ENCODE results near the gene SPEG. TPM values are rescaled to one million over a fixed set of nuclear protein-coding genes. Genes with fewer than 3 reads are reported as not detected.

The SPEG gene
- total RNA-seq, 1 experiment from 2014 or later = 25.3 TPM

DNA sequence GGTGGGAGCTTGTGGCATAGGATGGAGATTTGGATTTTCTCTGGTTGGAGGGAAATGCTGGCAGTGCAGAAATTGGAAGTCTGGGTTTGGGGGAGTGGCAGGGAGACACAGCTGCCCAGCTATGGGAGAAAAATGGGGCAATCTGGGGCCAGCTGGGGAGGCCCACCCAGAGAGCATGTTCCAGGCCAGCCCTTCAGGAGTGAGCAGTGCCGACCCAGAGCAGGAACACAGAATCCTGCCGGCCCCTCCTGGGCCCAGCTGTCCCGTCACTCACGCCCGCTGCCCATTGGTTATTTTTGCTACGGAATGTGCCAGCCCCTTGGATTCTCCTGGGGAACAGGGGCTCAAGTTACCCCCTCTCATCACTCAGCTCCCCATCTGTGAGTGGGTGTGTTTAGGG is 4.9 kb downstream of the SPEG start:
- Histone ChIP-seq H3K36me3 (replicated peaks; ENCODE audit: control insufficient read depth, insufficient read depth, low read length) (no peaks in the 10 kb centered on the region), H3K27me3 (ENCODE audit: control insufficient read depth, insufficient read depth, low read length) (peaks cover 23% of the 10 kb centered on the region), H3K4me3 (ENCODE audit: insufficient read depth, low read depth, low read length) (no peak overlapping the region)
- DNase-seq = no peak

DNA sequence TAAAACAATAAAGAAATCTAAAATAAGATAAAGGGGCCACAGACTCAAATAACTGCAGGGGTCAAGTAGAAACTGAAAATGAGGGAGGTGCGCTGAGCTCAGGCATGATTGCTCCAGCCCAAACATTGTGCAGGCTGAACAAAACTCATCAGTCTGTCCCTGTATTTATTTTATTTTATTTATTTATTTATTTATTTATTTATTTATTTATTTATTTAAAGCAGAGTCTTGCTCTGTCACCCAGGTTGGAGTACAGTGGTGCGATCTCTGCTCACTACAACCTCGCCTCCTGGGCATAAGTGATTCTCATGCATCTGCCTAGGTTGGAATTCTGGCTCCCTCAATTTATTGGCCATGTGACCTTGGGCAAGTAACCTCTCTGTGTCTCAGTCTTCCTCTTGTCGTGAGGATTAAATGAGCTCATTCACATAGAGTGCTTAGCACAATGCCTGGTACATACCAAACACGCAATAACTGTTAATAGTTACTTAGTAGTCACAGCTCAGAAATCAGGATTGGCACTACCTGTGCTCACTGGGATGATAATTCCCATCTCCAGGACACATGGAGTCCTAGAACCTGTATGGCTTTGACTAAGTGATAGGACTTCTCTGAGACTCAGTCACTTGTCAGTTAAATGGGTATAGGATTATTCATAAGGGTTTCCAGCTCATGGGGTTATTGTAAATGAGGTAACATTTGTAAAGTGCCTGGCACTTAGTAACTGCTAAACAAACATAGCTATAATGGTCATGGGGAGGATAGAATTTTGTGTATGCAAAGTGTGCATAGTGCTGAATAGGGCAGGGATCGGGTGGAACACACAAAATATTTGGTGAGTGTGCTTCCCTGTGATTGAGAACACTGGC is 6.0 kb downstream of the SPEG start:
- Histone ChIP-seq H3K36me3 (replicated peaks; ENCODE audit: control insufficient read depth, insufficient read depth, low read length) (no peaks in the 10 kb centered on the region), H3K4me3 (ENCODE audit: insufficient read depth, low read depth, low read length) (no peak overlapping the region), H3K27me3 (ENCODE audit: control insufficient read depth, insufficient read depth, low read length) (peaks cover 13% of the 10 kb centered on the region)
- no peak for DNase-seq

DNA sequence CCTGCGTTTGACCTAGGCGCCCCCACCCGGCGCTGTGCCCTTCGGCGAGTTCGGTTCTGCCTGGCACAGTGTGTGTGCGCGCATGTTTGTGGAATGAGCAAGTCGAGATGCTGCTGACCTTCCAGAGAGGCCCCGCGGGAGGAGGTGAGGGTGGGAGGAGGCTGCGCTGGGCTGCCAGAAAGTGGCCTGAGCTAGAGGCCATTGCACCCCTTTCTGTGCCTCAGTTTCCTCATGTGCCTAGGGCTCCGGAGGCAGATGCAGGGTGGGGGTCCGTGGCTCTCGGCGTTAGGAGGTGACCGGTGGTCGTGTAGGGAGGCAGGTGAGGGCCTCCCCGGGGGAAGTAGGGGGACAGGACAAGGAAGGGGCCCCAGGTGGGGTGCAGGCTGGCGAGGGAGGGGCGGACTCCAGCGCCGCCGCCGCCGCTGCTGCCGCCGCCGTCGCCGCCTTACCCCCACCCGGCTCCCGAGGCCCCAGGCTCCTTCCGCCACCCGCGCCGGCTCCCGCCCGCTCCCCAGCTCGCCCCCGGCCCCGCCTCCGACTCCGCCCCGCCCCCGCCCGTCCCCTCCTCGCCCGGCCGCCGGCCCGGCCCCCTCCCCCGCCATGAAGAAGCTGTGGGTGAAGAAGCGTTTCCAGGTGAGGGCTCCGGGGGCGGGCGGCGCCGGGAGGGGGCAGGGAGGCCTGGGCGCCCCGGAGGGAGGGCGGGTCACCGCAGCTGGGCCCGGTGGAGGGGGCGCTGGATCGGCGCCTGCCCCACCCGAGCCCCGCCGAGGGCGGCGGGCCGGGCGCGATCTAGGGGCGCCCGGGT is 7.0 kb downstream of the SPEG start:
- DNase-seq = peak; percentile 100
- Histone ChIP-seq H3K36me3 (replicated peaks; ENCODE audit: control insufficient read depth, insufficient read depth, low read length) (no peaks in the 10 kb centered on the region), H3K4me3 (ENCODE audit: insufficient read depth, low read depth, low read length) (peak overlapping the region; percentile 61), H3K27me3 (ENCODE audit: control insufficient read depth, insufficient read depth, low read length) (peaks cover 10% of the 10 kb centered on the region)

DNA sequence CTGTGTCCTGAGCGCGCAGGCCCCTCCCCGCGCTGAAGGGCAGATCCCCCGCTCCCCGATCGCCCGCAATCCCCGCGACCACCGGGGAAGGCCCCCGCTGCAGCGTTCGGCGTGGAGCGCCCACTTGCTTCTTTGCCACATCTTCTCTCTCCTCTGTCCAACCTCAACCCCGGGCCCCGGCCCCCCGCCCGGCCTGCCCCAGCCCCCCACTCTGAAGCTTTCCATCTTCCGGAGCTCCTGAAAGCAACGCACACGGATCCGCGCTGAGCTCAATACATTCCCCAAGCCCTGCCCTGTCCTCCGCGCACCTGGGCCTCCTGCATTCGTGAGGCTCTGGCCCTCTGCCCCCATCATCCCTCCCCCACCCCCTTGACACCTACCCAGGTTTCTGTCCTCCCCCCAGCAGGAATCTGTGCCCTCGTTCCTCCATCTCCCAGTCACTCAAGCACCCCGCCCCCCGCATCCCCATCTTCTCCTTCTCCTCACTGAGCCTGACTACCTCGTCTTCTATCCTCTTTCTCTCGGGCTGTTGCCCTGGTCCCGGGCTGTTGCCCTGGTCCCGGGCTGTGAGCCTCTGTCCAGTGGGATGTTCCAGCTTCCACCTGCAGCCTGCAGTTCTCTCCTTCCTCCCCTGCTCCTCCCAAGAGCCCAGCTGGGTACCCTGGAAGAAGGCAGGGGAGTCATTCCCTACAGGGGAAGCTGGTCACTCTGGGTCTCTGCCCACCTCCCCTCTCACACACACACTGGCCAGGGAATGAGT is 7.8 kb downstream of the SPEG start:
- peaks cover 13% of the 10 kb centered on the region for H3K27me3 ChIP-seq (ENCODE audit: control insufficient read depth, insufficient read depth, low read length)
- peak overlapping the region; percentile 61 for H3K4me3 ChIP-seq (ENCODE audit: insufficient read depth, low read depth, low read length)
- H3K36me3 ChIP-seq (replicated peaks; ENCODE audit: control insufficient read depth, insufficient read depth, low read length) = no peaks in the 10 kb centered on the region
- peak; percentile 87 for DNase-seq

DNA sequence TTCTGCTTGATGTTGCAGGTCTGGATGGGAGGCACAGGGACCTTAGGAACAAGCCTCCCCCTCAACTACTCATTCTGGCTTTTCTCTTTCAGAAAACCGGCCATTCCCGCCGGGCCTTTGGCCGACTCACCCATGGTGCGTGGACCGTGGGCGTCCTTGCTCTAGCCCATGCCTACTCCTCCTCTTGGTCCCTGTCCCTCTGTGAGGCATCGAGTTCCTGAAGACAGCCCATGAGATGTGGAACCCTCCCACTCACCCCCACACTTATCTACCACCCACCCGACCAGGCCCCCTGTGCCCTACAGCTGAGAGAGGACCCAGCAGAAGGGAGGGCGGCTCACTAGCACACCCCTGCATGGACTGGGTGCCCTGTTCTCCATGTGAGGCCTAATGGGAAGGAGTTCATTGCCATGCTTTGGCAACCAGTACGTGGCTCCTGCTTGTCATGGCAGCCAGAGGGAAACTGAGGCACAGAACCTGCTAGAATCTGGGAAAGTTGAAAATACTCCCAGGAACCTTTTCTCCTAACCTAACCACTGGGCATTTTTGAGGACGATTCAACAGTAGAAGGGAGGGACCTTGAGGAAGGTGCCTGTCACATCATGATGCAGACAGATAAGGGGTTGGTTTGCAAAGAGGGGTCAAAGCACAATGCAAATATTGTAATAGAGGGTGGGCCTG is 8.5 kb downstream of the SPEG start:
- Histone ChIP-seq H3K27me3 (ENCODE audit: control insufficient read depth, insufficient read depth, low read length) (peaks cover 15% of the 10 kb centered on the region), H3K36me3 (replicated peaks; ENCODE audit: control insufficient read depth, insufficient read depth, low read length) (no peaks in the 10 kb centered on the region), H3K4me3 (ENCODE audit: insufficient read depth, low read depth, low read length) (no peak overlapping the region)
- no peak for DNase-seq

DNA sequence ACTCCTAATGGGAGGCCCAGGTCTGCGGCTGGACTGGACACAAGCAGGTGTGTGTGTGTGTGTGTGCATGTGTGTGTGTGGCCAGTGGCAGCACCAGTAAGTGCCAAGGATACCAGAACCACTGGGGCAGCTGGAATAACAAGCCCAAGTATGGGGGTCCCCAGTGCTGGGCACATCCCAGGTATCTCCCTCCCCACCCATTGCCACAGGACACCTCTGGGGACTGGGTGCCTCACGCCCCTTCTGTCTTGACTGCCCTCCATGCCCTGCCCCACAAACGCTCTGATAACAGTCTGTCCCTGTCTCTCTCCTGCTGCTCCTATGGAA is 9.0 kb downstream of the SPEG start:
- Histone ChIP-seq H3K27me3 (ENCODE audit: control insufficient read depth, insufficient read depth, low read length) (peaks cover 17% of the 10 kb centered on the region), H3K4me3 (ENCODE audit: insufficient read depth, low read depth, low read length) (no peak overlapping the region), H3K36me3 (replicated peaks; ENCODE audit: control insufficient read depth, insufficient read depth, low read length) (no peaks in the 10 kb centered on the region)
- no peak for DNase-seq

DNA sequence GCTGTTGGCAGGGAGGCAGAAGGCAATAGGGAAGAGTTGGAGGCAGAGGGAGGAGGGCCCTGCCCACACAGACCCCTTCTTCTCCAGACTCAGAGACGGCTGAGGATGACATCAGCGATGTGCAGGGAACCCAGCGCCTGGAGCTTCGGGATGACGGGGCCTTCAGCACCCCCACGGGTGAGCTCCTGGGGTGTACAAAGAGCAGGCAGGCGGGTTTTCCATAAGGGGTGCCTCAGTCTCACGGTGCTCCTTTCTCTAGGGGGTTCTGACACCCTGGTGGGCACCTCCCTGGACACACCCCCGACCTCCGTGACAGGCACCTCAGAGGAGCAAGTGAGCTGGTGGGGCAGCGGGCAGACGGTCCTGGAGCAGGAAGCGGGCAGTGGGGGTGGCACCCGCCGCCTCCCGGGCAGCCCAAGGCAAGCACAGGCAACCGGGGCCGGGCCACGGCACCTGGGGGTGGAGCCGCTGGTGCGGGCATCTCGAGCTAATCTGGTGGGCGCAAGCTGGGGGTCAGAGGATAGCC is 10.0 kb downstream of the SPEG start:
- H3K4me3 ChIP-seq (ENCODE audit: insufficient read depth, low read depth, low read length) = no peak overlapping the region
- no peak for DNase-seq
- no peaks in the 10 kb centered on the region for H3K36me3 ChIP-seq (replicated peaks; ENCODE audit: control insufficient read depth, insufficient read depth, low read length)
- H3K27me3 ChIP-seq (ENCODE audit: control insufficient read depth, insufficient read depth, low read length) = peaks cover 17% of the 10 kb centered on the region

DNA sequence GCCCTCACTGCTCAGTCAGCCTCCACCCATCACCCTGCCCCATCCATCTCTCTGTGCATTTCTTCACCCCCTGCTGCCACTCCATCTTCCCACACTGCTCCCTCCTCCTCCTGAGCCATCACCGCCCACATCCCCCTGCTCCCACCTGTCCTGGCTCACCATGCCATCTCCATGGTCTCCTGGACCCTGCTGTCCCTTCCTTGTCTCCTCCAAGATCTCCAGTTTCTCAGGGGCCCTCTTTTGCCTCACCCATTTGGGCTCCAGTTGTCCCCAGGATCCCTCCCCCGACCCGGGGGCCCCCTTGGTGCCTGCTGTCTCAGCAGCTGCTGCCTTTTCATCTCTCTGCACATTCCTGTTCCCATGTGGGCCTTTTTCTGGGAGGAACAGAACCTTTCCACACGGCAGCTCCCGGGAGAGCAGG is 10.6 kb downstream of the SPEG start:
- Histone ChIP-seq H3K27me3 (ENCODE audit: control insufficient read depth, insufficient read depth, low read length) (peaks cover 17% of the 10 kb centered on the region), H3K4me3 (ENCODE audit: insufficient read depth, low read depth, low read length) (no peak overlapping the region), H3K36me3 (replicated peaks; ENCODE audit: control insufficient read depth, insufficient read depth, low read length) (no peaks in the 10 kb centered on the region)
- DNase-seq = no peak

DNA sequence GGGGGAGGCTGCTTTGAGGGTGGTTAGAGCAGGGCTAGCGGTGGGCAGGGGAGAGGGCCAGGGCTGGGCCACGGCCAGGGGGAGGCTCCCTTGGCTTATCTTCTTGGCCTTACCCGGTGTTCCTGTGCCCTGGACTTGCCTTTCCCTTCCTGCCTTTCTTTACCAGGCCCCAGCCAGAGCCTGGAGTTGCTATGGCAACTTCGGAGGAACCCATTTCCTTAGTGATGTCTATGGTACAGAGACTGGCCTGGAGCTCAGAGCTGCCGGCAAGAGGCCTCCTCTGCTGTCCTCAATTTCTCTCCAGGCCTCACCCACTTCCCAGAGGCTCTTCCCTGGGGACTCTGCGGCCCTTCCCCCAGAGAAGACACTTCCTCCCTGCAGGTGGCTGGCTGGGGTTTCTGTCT is 11.5 kb downstream of the SPEG start:
- DNase-seq = peak; percentile 88
- no peak overlapping the region for H3K4me3 ChIP-seq (ENCODE audit: insufficient read depth, low read depth, low read length)

DNA sequence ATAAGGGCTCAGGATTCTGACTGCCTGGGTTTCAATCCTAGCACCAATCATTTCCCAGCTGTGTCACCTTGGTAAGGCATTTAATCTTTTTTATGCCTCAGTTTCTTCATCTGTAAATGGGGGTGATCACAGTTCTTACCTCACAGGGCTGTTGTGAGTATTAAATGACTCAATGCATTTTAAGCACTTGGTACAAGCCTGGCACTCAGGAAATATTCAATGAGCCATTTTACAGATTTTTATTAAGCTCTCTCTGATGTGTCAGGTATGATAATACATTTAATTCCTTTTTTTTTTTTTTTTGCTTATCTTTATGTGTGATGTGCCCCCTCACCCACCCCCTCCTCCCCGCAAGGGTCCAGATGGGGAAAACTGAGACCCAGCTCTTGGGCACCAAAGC is 12.0 kb downstream of the SPEG start:
- H3K36me3 ChIP-seq (replicated peaks; ENCODE audit: control insufficient read depth, insufficient read depth, low read length) = no peaks in the 10 kb centered on the region; the same call in 1 of the 2 replicates
- H3K4me3 ChIP-seq (ENCODE audit: insufficient read depth, low read depth, low read length) = no peak overlapping the region
- H3K27me3 ChIP-seq (ENCODE audit: control insufficient read depth, insufficient read depth, low read length) = peaks cover 9% of the 10 kb centered on the region; the same call in 1 of the 2 replicates
- DNase-seq = no peak

More for the DNA sequence above, 11.5 kb downstream of the SPEG start:
- Histone ChIP-seq H3K36me3 (replicated peaks; ENCODE audit: control insufficient read depth, insufficient read depth, low read length) (no peaks in the 10 kb centered on the region; the same call in 1 of the 2 replicates), H3K27me3 (ENCODE audit: control insufficient read depth, insufficient read depth, low read length) (peaks cover 14% of the 10 kb centered on the region)

DNA sequence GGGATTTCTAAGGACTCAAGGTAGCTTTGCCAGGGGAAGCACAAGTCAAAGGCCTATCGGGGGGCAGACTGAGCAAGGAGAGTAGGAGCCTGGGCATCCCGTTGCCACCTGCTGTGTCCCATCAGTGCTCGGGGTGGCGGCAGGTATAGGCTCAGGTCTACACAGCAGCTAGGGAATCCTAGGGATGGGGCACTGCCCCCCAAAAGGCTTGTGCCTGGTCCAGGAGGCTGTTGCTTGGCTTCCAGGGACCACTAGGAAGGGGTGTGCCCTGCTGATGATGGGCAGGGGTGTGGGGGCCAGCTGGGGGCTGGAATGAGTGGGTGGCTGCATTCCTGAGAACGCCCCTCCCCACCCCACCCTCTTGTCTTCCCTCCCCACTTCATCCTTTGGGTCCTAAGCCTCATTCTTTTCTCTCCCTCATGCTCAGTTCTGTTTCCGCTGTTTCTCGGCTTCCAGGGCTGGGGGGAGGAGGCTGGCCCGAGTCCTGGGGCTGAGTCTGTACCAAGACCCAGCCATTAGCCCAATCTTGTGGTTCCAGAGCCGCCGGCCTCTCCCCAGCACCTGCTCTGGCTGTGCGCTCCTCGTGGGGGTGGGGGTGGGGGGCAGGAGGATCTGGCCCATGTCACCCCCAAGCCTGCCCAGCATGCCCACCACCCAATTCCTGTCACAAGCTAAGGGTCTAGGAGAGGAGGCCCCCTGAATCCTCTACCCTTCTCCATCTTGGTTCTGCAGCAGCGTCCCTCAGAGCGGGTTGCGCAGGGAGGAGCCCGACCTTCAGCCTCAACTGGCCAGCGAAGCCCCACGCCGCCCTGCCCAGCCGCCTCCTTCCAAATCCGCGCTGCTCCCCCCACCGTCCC is 12.8 kb downstream of the SPEG start:
- Histone ChIP-seq H3K36me3 (replicated peaks; ENCODE audit: control insufficient read depth, insufficient read depth, low read length) (no peaks in the 10 kb centered on the region; the same call in 1 of the 2 replicates), H3K4me3 (ENCODE audit: insufficient read depth, low read depth, low read length) (no peak overlapping the region; the same call in 1 of the 2 replicates), H3K27me3 (ENCODE audit: control insufficient read depth, insufficient read depth, low read length) (peaks cover 9% of the 10 kb centered on the region; the same call in 1 of the 2 replicates)
- peak; percentile 76 for DNase-seq

DNA sequence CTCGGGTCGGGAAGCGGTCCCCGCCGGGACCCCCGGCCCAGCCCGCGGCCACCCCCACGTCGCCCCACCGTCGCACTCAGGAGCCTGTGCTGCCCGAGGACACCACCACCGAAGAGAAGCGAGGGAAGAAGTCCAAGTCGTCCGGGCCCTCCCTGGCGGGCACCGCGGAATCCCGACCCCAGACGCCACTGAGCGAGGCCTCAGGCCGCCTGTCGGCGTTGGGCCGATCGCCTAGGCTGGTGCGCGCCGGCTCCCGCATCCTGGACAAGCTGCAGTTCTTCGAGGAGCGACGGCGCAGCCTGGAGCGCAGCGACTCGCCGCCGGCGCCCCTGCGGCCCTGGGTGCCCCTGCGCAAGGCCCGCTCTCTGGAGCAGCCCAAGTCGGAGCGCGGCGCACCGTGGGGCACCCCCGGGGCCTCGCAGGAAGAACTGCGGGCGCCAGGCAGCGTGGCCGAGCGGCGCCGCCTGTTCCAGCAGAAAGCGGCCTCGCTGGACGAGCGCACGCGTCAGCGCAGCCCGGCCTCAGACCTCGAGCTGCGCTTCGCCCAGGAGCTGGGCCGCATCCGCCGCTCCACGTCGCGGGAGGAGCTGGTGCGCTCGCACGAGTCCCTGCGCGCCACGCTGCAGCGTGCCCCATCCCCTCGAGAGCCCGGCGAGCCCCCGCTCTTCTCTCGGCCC is 13.6 kb downstream of the SPEG start:
- H3K27me3 ChIP-seq (ENCODE audit: control insufficient read depth, insufficient read depth, low read length) = peaks cover 6% of the 10 kb centered on the region; the same call in 1 of the 2 replicates
- no peaks in the 10 kb centered on the region; the same call in 1 of the 2 replicates for H3K36me3 ChIP-seq (replicated peaks; ENCODE audit: control insufficient read depth, insufficient read depth, low read length)
- peak; percentile 90 for DNase-seq
- H3K4me3 ChIP-seq (ENCODE audit: insufficient read depth, low read depth, low read length) = peak overlapping the region; percentile 20; the same call in 1 of the 2 replicates

Measured in H7 (cell line).